GM19035 (cell line): Measurements from ENCODE around the gene HSPA9.
A peak's percentile ranks its signal among the peaks of the same experiment; 100 is the strongest.

Experiments
- ATAC-seq: cut with Tn5 transposase; IDR thresholded peaks from one replicate; pipeline ENCODE4 v1.9.1; 2021; ENCODE audit not compliant: unreplicated experiment

The HSPA9 gene

GRCh38 chr5:138575194-138576015 lies at the start of gene HSPA9:
HSPA9 (minus strand) TSS chr5:138575401; CDS start chr5:138575318, 83 bp downstream.
- ATAC-seq: peak; percentile 81

GRCh38 chr5:138623053-138623452 lies 47.9 kb upstream of the HSPA9 start:
- ATAC-seq: no peak

GRCh38 chr5:138622051-138622450 lies 46.9 kb upstream of the HSPA9 start:
- no peak for ATAC-seq

GRCh38 chr5:138620663-138621224 lies 45.5 kb upstream of the HSPA9 start:
- ATAC-seq: no peak

GRCh38 chr5:138616508-138616907 lies 41.3 kb upstream of the HSPA9 start:
- ATAC-seq: no peak

GRCh38 chr5:138615461-138615860 lies 40.3 kb upstream of the HSPA9 start:
- no peak for ATAC-seq

- no peak for ATAC-seq
Measured at GRCh38 chr5:138611678-138612218, 36.5 kb upstream of the HSPA9 start.

GRCh38 chr5:138610918-138611677 lies 35.9 kb upstream of the HSPA9 start:
- no peak for ATAC-seq

- ATAC-seq: no peak
Measured at GRCh38 chr5:138610415-138610917, 35.3 kb upstream of the HSPA9 start.

- ATAC-seq: no peak
Measured at GRCh38 chr5:138606378-138607064, 31.3 kb upstream of the HSPA9 start.

GRCh38 chr5:138605254-138605972 lies 30.2 kb upstream of the HSPA9 start:
- ATAC-seq: peak; percentile 66

GRCh38 chr5:138604176-138604785 lies 29.1 kb upstream of the HSPA9 start:
- ATAC-seq: no peak

- ATAC-seq: no peak
Measured at GRCh38 chr5:138603249-138603920, 28.2 kb upstream of the HSPA9 start.

- ATAC-seq: no peak
Measured at GRCh38 chr5:138602371-138603000, 27.3 kb upstream of the HSPA9 start.

GRCh38 chr5:138601444-138601843 lies 26.2 kb upstream of the HSPA9 start:
- no peak for ATAC-seq

- no peak for ATAC-seq
Measured at GRCh38 chr5:138600446-138600845, 25.2 kb upstream of the HSPA9 start.

GRCh38 chr5:138597661-138598400 lies 22.6 kb upstream of the HSPA9 start:
- no peak for ATAC-seq
